Breast epithelium (tissue), 3 donors: ENCODE data around the gene IL21R.

Experiments used
- POLR2A ChIP-seq: fragments of 450-650 bp; IDR thresholded peaks from one replicate; pipeline ENCODE4 v1.6.1; 2016; ENCODE audit warnings: antibody characterized with exemption, mild to moderate bottlenecking, moderate library complexity
- POLR2AphosphoS5 ChIP-seq, 3 donors: sonication (generic); formaldehyde crosslinking; IDR thresholded peaks; one replicate each; pipeline ENCODE4 v1.6.1; 2017; ENCODE audit warnings: antibody characterized with exemption in 3 of 3
- TF ChIP-seq, protein P1 (sequence below), 3 donors: fragments of 450-650 bp; IDR thresholded peaks; one replicate each; pipeline ENCODE4 v1.5.1; 2016 to 2017; ENCODE audit warnings: antibody characterized with exemption in 3 of 3, mild to moderate bottlenecking in 3 of 3, moderate library complexity in 3 of 3

DNA sequence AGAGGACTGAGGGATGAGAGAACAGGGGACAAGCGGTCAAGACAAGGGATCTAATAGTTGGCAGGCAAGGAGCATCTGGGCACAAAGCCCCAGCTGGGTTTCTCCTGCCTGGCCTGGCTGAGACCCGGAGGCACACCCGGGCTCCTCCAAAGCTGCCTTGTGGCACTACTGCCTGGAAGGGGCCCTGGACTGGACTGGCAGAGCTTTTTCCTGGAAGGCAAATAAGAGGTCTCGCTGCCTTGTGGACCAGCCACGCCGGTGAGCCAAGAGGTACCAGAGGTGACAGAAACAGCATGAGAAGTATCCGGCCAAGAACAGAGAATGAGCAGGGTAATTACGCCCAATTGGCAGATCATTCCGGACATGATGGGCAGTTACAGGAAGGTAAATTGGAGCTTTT is 83.2 kb downstream of the IL21R start:
- TF ChIP-seq, protein P1, sequence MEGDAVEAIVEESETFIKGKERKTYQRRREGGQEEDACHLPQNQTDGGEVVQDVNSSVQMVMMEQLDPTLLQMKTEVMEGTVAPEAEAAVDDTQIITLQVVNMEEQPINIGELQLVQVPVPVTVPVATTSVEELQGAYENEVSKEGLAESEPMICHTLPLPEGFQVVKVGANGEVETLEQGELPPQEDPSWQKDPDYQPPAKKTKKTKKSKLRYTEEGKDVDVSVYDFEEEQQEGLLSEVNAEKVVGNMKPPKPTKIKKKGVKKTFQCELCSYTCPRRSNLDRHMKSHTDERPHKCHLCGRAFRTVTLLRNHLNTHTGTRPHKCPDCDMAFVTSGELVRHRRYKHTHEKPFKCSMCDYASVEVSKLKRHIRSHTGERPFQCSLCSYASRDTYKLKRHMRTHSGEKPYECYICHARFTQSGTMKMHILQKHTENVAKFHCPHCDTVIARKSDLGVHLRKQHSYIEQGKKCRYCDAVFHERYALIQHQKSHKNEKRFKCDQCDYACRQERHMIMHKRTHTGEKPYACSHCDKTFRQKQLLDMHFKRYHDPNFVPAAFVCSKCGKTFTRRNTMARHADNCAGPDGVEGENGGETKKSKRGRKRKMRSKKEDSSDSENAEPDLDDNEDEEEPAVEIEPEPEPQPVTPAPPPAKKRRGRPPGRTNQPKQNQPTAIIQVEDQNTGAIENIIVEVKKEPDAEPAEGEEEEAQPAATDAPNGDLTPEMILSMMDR (IDR thresholded peaks at IDR 0.05), result no peak
- no peak for TF ChIP-seq POLR2A
- no peak for TF ChIP-seq POLR2AphosphoS5 (IDR thresholded peaks at IDR 0.05)
